MM.1S (cell line): ENCODE measurements around the gene PRKCZ.

Experiments
- DNase-seq: peaks from one replicate; pipeline ENCODE4 v3.0.0-alpha.2; 2015
- H2AFZ ChIP-seq: fragments of 300-600 bp; sonication (generic); 2 replicates; pipeline ENCODE4 v1.6.0; 2016; ENCODE audit warnings: antibody characterized with exemption, low read length
- H3F3A ChIP-seq: fragments of 300-600 bp; sonication (generic); 2 replicates; pipeline ENCODE4 v1.6.1; 2016; ENCODE audit warnings: mild to moderate bottlenecking, antibody characterized with exemption, low read length, moderate library complexity, mixed read lengths; ENCODE audit not compliant: insufficient read depth
- H3K27ac ChIP-seq: fragments of 300-600 bp; sonication (generic); 2 replicates; pipeline ENCODE4 v1.5.1; 2016; ENCODE audit warnings: mild to moderate bottlenecking, low read length
- H3K27me3 ChIP-seq: fragments of 300-600 bp; sonication (generic); replicated peaks from 2 replicates; pipeline ENCODE4 v1.6.0; 2016; ENCODE audit warnings: low read length; ENCODE audit not compliant: insufficient read depth
- H3K36me3 ChIP-seq: fragments of 300-600 bp; sonication (generic); replicated peaks from 2 replicates; pipeline ENCODE4 v1.6.1; 2016; ENCODE audit warnings: mild to moderate bottlenecking, low read length, mixed read lengths; ENCODE audit not compliant: insufficient read depth
- H3K4me1 ChIP-seq: fragments of 300-600 bp; sonication (generic); 2 replicates; pipeline ENCODE4 v1.6.1; 2016; ENCODE audit warnings: low read length, mixed read lengths
- H3K4me2 ChIP-seq: fragments of 300-600 bp; sonication (generic); 2 replicates; pipeline ENCODE4 v1.6.0; 2016; ENCODE audit warnings: low read depth, low read length
- H3K4me3 ChIP-seq: fragments of 300-600 bp; sonication (generic); 2 replicates; pipeline ENCODE4 v1.5.1; 2016; ENCODE audit warnings: low read length, mixed read lengths
- H3K79me2 ChIP-seq: fragments of 300-600 bp; sonication (generic); 2 replicates; pipeline ENCODE4 v1.6.1; 2016; ENCODE audit warnings: mixed run types, low read length, mixed read lengths
- H3K9ac ChIP-seq: fragments of 300-600 bp; sonication (generic); 2 replicates; pipeline ENCODE4 v1.6.1; 2016; ENCODE audit warnings: low read length, mixed read lengths
- H3K9me2 ChIP-seq: fragments of 300-600 bp; sonication (generic); replicated peaks from 2 replicates; pipeline ENCODE4 v1.6.1; 2016; ENCODE audit warnings: mild to moderate bottlenecking, low read length, mixed read lengths; ENCODE audit not compliant: insufficient read depth
- H3K9me3 ChIP-seq: fragments of 300-600 bp; sonication (generic); replicated peaks from 2 replicates; pipeline ENCODE4 v1.6.1; 2016; ENCODE audit warnings: mild to moderate bottlenecking, low read length, mixed read lengths; ENCODE audit not compliant: insufficient read depth
- H4K20me1 ChIP-seq: fragments of 300-600 bp; sonication (generic); 2 replicates; pipeline ENCODE4 v1.6.1; 2016; ENCODE audit warnings: mild to moderate bottlenecking, low read length, moderate library complexity, mixed read lengths; ENCODE audit not compliant: insufficient read depth
- EZH2 ChIP-seq: fragments of 300-600 bp; sonication (generic); optimal IDR thresholded peaks from 2 replicates; pipeline ENCODE3; 2017; ENCODE audit warnings: low read depth, mild to moderate bottlenecking, antibody characterized with exemption, low read length, mixed read lengths
- EZH2phosphoT487 ChIP-seq: fragments of 300-600 bp; sonication (generic); IDR thresholded peaks from 2 replicates; pipeline ENCODE4 v1.6.1; 2018; ENCODE audit warnings: antibody characterized with exemption, low read length
- TF ChIP-seq, protein P1 (sequence below): fragments of 300-600 bp; sonication (generic); IDR thresholded peaks from 2 replicates; pipeline ENCODE4 v1.5.1; 2016; ENCODE audit warnings: antibody characterized with exemption, low read length, mixed read lengths

The PRKCZ gene

GRCh38 chr1:2018217-2019171 lies 31.7 kb upstream of the PRKCZ start:
- Histone ChIP-seq H3K4me2 (no peak overlapping the region), H4K20me1 (no peaks in the 10 kb centered on the region), H3K27ac (no peak overlapping the region), H3K9me3 (no peaks in the 10 kb centered on the region), H3K36me3 (no peaks in the 10 kb centered on the region), H3K9me2 (no peaks in the 10 kb centered on the region), H3F3A (no peaks in the 10 kb centered on the region), H3K4me1 (no peaks in the 10 kb centered on the region), H3K79me2 (no peaks in the 10 kb centered on the region), H3K9ac (no peak overlapping the region), H3K4me3 (no peak overlapping the region), H2AFZ (no peak overlapping the region), H3K27me3 (peaks cover 95% of the 10 kb centered on the region)
- TF ChIP-seq EZH2 (peak; percentile 60), EZH2phosphoT487 (no peak)
- DNase-seq: no peak

DNA sequence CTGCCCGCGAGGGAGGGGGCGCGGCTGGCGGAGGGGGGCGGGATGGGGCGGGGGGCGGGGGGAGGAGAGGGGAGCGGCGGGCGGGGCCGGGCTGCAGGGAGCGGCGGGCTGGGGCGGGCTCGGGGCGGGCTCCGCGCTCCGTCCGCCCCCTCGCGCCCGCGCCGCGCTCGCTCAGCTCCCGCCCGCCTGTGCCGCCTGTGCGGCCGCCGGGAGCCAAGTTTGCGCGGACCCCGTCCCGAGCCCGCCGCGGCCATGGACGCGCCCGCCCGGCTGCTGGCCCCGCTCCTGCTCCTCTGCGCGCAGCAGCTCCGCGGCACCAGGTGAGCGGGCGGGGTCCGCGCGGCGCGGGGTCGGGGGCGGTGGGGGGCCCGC lies 31.1 kb upstream of the PRKCZ start, which contains the start of gene GABRD:
TSS of gene GABRD (plus strand) at position 174 of the 372 bp plus-strand sequence. CDS start at position 253, 79 bp downstream.
- H3K79me2 ChIP-seq: no peaks in the 10 kb centered on the region
- no peak within 1 kb of the TSS for H2AFZ ChIP-seq
- no peak within 1 kb of the TSS for H3K4me2 ChIP-seq
- no peaks in the 10 kb centered on the region for H3K9me2 ChIP-seq
- no peak within 1 kb of the TSS for H3K9ac ChIP-seq
- no peaks in the 10 kb centered on the region for H3K9me3 ChIP-seq
- TF ChIP-seq EZH2: no peak
- TF ChIP-seq, protein P1, sequence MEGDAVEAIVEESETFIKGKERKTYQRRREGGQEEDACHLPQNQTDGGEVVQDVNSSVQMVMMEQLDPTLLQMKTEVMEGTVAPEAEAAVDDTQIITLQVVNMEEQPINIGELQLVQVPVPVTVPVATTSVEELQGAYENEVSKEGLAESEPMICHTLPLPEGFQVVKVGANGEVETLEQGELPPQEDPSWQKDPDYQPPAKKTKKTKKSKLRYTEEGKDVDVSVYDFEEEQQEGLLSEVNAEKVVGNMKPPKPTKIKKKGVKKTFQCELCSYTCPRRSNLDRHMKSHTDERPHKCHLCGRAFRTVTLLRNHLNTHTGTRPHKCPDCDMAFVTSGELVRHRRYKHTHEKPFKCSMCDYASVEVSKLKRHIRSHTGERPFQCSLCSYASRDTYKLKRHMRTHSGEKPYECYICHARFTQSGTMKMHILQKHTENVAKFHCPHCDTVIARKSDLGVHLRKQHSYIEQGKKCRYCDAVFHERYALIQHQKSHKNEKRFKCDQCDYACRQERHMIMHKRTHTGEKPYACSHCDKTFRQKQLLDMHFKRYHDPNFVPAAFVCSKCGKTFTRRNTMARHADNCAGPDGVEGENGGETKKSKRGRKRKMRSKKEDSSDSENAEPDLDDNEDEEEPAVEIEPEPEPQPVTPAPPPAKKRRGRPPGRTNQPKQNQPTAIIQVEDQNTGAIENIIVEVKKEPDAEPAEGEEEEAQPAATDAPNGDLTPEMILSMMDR: no peak
- no peak for TF ChIP-seq EZH2phosphoT487
- H4K20me1 ChIP-seq: no peaks in the 10 kb centered on the region
- no peaks in the 10 kb centered on the region for H3F3A ChIP-seq
- DNase-seq: no peak
- H3K27ac ChIP-seq: no peak within 1 kb of the TSS
- peaks cover 95% of the 10 kb centered on the region for H3K27me3 ChIP-seq
- H3K4me1 ChIP-seq: no peaks in the 10 kb centered on the region
- no peak within 1 kb of the TSS for H3K4me3 ChIP-seq
- no peaks in the 10 kb centered on the region for H3K36me3 ChIP-seq

DNA sequence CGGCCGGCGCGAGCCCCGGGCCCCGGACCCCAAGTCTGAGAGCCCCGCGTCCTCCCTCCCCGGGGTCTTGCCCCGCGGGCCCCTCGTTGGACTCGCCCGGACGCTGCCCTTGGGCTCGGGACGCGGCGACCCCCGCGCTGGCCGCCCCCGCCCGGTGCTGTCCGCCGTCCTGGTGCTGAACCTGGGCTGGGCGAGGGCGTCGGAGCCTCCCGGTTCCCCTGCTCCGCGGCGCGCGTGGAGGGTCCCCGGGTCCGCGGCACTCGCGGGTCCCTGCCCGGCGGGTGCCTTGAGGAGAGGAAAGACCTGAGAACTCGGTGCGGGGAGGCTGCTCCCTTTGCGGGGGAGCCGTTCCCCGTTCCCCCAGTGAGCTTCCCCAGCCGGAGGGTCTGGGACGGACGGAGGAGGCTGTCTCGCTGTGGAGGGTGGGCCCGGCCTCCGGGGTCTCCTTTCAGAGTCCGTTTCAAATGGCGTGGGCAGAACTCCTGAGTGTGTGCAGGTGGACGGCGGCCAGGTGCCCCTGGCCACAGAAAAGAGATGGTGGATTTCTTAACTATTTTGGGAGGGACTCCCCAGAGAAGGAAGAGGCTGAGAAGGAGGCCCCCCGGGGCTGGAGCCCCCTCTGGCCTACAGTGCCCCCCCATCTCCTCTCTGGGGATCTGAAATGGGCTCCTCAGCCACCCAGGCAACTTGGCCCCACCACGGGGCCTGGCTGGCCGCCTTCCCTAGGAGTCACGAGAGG lies 30.5 kb upstream of the PRKCZ start:
- Histone ChIP-seq H4K20me1 (no peaks in the 10 kb centered on the region), H3K9me2 (no peaks in the 10 kb centered on the region), H3K36me3 (no peaks in the 10 kb centered on the region), H3K9ac (no peak overlapping the region), H3K27me3 (peaks cover 95% of the 10 kb centered on the region), H3K4me3 (no peak overlapping the region), H3K9me3 (no peaks in the 10 kb centered on the region), H3K27ac (no peak overlapping the region), H3K4me1 (no peaks in the 10 kb centered on the region), H2AFZ (no peak overlapping the region), H3K79me2 (no peaks in the 10 kb centered on the region), H3F3A (no peaks in the 10 kb centered on the region), H3K4me2 (no peak overlapping the region)
- TF ChIP-seq EZH2phosphoT487: no peak
- TF ChIP-seq, protein P1: no peak
- no peak for TF ChIP-seq EZH2
- DNase-seq: no peak
